Parathyroid adenoma (tissue), 2 donors: ENCODE results near the gene INPP5A.

Experiments used
- H2AFZ ChIP-seq: fragments of 300-600 bp; sonication (generic); one replicate; pipeline ENCODE4 v1.7.0; 2017; ENCODE audit warnings: antibody characterized with exemption, mild to moderate bottlenecking
- H3K27ac ChIP-seq: fragments of 300-600 bp; sonication (generic); one replicate; pipeline ENCODE4 v1.7.0; 2017
- H3K27me3 ChIP-seq: fragments of 300-600 bp; sonication (generic); one replicate; pipeline ENCODE4 v1.7.0; 2017; ENCODE audit warnings: low read length; ENCODE audit not compliant: control insufficient read depth, insufficient read depth
- H3K36me3 ChIP-seq: fragments of 300-600 bp; sonication (generic); one replicate; pipeline ENCODE4 v1.7.0; 2017; ENCODE audit warnings: low read length; ENCODE audit not compliant: control insufficient read depth, insufficient read depth
- H3K4me1 ChIP-seq: fragments of 300-600 bp; sonication (generic); one replicate; pipeline ENCODE4 v1.7.0; 2017; ENCODE audit warnings: control low read depth
- H3K4me2 ChIP-seq: fragments of 300-600 bp; sonication (generic); one replicate; pipeline ENCODE4 v1.7.0; 2017; ENCODE audit warnings: low read length
- H3K4me3 ChIP-seq: fragments of 300-600 bp; sonication (generic); one replicate; pipeline ENCODE4 v1.7.0; 2017; ENCODE audit warnings: low read depth, low read length
- H3K79me2 ChIP-seq: fragments of 300-600 bp; sonication (generic); one replicate; pipeline ENCODE4 v1.7.0; 2017; ENCODE audit warnings: control low read depth
- H3K9ac ChIP-seq: fragments of 300-600 bp; sonication (generic); one replicate; pipeline ENCODE4 v1.7.0; 2017; ENCODE audit warnings: mild to moderate bottlenecking
- H3K9me3 ChIP-seq: fragments of 300-600 bp; sonication (generic); one replicate; pipeline ENCODE4 v1.7.0; 2017; ENCODE audit warnings: low read length; ENCODE audit not compliant: control insufficient read depth
- TF ChIP-seq, protein P1 (sequence below): fragments of 300-600 bp; sonication (generic); IDR thresholded peaks from one replicate; pipeline ENCODE4 v1.7.0; 2017; ENCODE audit warnings: antibody characterized with exemption, mild to moderate bottlenecking
- donor health status: primary hyperparathyroidism.

Gene INPP5A

DNA sequence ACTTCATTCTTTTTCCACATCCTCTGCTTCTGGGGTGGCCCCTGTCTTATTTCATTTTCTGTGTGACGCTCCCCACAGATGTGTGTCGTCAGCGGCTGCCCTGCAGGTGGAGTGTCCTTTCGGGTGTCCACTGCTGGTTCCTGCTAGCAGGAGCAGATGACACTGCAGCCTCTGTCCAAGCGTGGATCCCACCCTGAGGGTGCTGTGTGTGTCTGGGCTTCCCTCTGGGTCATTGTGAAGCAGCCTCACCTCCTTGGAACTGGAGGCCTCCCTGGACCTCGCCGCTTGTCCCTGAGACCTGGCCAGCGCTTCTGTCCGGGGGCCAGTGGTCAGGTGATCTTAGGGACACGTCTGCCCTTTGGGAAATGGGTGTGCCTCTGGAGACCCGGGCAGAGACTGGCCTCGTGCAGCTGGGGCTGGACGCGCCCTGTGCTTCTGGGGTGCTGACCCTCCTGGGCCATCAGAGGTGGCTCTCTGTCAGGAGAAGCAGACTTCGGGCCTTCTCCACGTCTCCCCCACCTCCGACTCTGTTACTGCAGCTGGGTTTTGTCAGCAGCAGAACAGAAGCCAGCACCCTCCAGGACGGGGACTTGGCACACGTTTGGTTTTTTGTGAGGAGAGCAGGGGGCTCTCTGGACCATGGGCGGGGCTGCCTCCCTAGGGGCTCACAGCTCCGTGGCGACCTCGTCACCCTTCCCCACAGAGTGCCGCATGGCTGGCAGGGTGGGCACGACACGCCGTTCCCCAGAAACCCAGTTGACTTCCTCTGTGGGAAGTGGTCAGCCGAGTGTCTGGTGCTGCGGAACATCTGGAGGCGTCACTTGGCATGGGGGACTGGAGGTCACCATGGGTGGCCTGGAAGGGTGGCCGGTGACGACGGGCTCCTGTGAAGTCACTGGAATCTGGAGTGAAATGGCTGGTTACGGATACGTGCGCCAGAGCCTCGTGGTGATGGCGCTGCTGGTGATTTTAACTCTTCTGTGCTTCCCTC, 48.4 kb downstream of the INPP5A start:
- H3K4me1 ChIP-seq = no peaks in the 10 kb centered on the region

DNA sequence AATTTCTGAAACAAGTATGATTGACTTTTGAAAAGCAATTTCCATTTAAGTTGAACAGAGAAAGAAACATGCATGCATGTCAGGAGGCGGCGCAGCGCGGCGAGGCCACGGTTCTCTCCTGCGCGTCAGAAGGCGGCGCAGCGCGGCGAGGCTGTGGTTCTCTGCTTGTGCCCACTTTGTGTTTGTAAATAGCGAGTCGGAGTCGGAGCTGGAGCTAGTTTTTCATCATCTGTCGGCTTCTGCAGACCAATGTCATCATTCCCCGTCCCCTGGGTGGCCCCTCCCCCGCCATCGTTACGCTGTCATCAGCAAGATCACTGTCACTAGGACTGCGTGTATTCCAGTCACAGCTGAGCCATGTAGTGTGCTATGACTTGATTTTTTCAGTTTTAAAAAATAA, 49.2 kb downstream of the INPP5A start:
- no peaks in the 10 kb centered on the region for H3K27me3 ChIP-seq
- no peak overlapping the region for H3K9ac ChIP-seq
- TF ChIP-seq, protein P1, sequence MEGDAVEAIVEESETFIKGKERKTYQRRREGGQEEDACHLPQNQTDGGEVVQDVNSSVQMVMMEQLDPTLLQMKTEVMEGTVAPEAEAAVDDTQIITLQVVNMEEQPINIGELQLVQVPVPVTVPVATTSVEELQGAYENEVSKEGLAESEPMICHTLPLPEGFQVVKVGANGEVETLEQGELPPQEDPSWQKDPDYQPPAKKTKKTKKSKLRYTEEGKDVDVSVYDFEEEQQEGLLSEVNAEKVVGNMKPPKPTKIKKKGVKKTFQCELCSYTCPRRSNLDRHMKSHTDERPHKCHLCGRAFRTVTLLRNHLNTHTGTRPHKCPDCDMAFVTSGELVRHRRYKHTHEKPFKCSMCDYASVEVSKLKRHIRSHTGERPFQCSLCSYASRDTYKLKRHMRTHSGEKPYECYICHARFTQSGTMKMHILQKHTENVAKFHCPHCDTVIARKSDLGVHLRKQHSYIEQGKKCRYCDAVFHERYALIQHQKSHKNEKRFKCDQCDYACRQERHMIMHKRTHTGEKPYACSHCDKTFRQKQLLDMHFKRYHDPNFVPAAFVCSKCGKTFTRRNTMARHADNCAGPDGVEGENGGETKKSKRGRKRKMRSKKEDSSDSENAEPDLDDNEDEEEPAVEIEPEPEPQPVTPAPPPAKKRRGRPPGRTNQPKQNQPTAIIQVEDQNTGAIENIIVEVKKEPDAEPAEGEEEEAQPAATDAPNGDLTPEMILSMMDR = no peak
- no peaks in the 10 kb centered on the region for H3K9me3 ChIP-seq
- H3K4me1 ChIP-seq = no peaks in the 10 kb centered on the region
- no peaks in the 10 kb centered on the region for H3K36me3 ChIP-seq
- no peak overlapping the region for H2AFZ ChIP-seq
- H3K27ac ChIP-seq = no peak overlapping the region
- no peak overlapping the region for H3K4me3 ChIP-seq
- no peak overlapping the region for H3K4me2 ChIP-seq
- peaks cover 64% of the 10 kb centered on the region for H3K79me2 ChIP-seq

More for the DNA sequence above, 48.4 kb downstream of the INPP5A start:
- no peak overlapping the region for H3K27ac ChIP-seq
- H3K36me3 ChIP-seq = no peaks in the 10 kb centered on the region
- H3K9me3 ChIP-seq = no peaks in the 10 kb centered on the region
- peaks cover 61% of the 10 kb centered on the region for H3K79me2 ChIP-seq
- TF ChIP-seq, protein P1 = no peak
- H3K27me3 ChIP-seq = no peaks in the 10 kb centered on the region
- no peak overlapping the region for H3K4me2 ChIP-seq
- H3K4me3 ChIP-seq = no peak overlapping the region
- H2AFZ ChIP-seq = no peak overlapping the region
- H3K9ac ChIP-seq = no peak overlapping the region

DNA sequence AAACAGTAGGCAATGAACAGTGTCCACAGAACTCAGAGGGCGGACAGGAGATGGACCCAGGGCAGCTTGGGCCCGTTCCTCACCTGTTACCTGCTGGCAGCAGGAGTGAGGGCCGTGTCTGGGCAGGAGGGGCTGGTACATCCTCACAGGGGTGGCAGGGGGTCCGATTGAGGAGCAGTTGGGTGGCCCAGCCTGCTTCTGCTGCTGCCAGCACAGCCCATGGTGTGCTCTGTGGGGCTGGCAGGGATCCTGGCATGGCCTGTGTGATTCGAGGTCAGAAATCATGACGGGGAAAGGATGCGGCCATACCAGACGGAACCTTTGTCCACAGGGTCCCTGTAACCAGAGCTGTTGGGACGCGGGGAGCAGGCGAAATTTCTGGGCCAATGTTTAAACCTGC, 49.6 kb downstream of the INPP5A start:
- no peak overlapping the region for H3K4me3 ChIP-seq
- H3K9ac ChIP-seq = no peak overlapping the region
- H3K4me1 ChIP-seq = no peaks in the 10 kb centered on the region
- H3K27me3 ChIP-seq = no peaks in the 10 kb centered on the region
- H3K36me3 ChIP-seq = no peaks in the 10 kb centered on the region
- peaks cover 69% of the 10 kb centered on the region for H3K79me2 ChIP-seq
- H3K27ac ChIP-seq = no peak overlapping the region
- TF ChIP-seq, protein P1 = no peak
- no peak overlapping the region for H3K4me2 ChIP-seq
- no peaks in the 10 kb centered on the region for H3K9me3 ChIP-seq
- no peak overlapping the region for H2AFZ ChIP-seq

DNA sequence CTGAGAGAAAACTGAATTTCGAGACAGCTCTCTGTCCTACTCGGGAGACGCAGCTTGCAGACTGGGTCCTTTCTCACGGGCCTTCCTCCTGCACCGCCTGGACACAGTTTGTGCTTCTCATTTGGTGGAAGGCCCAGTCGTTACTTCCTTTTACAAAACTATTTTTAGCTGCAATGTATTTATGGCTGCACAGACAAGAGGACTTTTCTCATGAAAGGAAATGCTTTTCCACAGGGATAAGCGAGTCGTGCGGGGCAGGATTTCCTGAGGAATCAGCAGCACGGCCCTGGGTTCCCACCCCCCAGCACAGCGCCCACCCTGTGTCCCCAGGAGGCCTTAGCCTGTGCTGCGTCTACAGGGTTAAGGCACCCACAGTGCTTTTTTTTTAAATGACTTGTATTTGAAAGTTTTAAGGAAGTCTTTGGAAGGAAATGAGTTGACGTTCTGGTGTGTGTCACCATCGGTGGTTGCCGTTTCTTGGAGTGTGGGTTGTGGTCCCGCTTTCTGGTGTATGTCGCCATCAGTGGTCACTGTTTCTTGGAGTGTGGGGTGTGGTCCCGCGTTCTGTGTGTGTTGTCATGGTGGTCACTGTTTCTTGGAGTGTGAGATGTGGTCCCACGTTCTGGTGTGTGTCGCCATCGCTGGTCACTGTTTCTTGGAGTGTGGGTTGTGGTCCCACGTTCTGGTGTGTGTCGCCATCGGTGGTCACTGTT, 50.9 kb downstream of the INPP5A start:
- no peak overlapping the region for H2AFZ ChIP-seq
- no peak overlapping the region for H3K4me3 ChIP-seq
- H3K4me1 ChIP-seq = no peaks in the 10 kb centered on the region
- TF ChIP-seq, protein P1 = no peak
- peaks cover 65% of the 10 kb centered on the region for H3K79me2 ChIP-seq
- H3K27ac ChIP-seq = peak overlapping the region; percentile 29
- H3K4me2 ChIP-seq = no peak overlapping the region
- H3K9me3 ChIP-seq = no peaks in the 10 kb centered on the region
- no peak overlapping the region for H3K9ac ChIP-seq
- H3K27me3 ChIP-seq = no peaks in the 10 kb centered on the region
- no peaks in the 10 kb centered on the region for H3K36me3 ChIP-seq
